GM12865 (cell line): ENCODE measurements around the gene RASA3.
A peak's percentile ranks its signal among the peaks of the same experiment; 100 is the strongest.

ENCODE experiments used
- DNase-seq: peaks from one replicate; pipeline ENCODE4 v3.0.0; 2010; ENCODE audit warnings: low read depth
- H3K4me3 ChIP-seq: 2 replicates; pipeline ENCODE4 v1.5.1; 2011; ENCODE audit warnings: mild to moderate bottlenecking, low read depth, low read length, control low read depth
- CTCF ChIP-seq: IDR thresholded peaks from 2 replicates; pipeline ENCODE4 v1.5.1; 2011; ENCODE audit warnings: low read length, control low read depth, low read depth, inconsistent platforms; ENCODE audit not compliant: insufficient read depth; ENCODE audit errors: missing control alignments

RASA3 gene

DNA sequence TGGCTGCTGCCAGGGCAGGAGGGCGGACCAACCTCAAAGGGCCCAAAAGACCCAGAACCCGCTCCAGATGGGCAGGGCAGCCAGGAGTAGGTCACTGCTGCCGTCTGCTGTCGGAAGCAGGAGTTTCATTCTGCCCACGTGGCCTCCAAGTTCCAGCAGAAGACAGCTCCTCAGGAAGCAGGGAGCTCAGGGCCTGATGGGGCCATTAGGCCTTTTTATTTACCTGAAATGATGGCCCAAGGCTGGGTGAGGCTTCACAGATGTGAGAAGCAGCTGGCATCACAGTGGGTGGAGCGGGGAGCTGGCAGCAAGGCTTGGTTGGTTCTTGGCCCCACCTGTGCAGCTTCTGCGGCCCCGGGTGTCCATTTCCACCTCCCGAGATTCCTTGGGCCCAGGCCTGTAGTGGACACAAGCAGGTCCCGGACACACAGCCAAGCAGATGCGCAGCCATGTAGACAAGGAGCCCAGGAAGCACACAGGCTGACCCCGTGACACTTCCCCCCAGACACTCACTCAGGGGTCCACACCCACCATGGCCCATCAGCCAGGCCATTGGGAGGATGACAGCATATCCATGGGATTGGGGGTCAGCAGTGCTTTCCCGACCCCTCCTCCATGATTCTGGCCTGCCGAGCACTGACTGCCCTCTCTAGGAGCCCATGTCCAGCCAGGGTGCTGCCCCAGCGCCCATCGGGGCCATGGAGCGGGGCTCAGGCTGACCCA, 185.0 kb downstream of the RASA3 start:
- no peak for DNase-seq
- no peak overlapping the region for H3K4me3 ChIP-seq
- peak; percentile 5 for TF ChIP-seq CTCF

GRCh38 chr13:113946409-113947181, 185.8 kb downstream of the RASA3 start:
- DNase-seq: no peak
- no peak for TF ChIP-seq CTCF
- no peak overlapping the region for H3K4me3 ChIP-seq

DNA sequence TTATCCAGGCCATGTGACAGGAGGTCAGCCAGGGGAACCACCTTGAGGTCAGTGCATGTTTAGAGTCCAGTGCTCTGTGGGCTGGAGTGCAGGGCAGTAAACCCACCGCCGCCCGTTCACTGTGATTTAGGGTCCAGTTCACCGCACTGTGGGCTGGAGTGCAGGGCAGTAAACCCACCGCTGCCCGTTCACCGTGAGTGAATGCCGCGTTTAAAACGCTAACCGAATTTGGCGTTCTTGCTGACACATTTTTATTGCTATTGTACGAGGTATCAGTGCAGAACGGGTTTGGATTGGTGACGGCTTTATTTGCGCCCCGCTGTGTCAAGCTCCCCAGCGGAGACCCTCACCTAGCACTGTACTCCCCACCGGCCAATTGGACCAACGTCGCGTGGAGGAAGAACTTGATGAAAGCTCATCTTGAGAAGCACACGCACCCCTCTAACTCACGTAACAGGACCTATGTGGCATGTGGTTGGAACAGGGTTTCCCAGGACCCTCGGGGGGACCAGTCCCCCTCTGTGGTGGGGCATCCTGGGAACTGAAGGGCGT, 186.5 kb downstream of the RASA3 start:
- DNase-seq: no peak
- TF ChIP-seq CTCF: no peak
- no peak overlapping the region for H3K4me3 ChIP-seq

GRCh38 chr13:113943821-113944565, 188.4 kb downstream of the RASA3 start:
- DNase-seq: no peak
- TF ChIP-seq CTCF: no peak
- no peak overlapping the region for H3K4me3 ChIP-seq

DNA sequence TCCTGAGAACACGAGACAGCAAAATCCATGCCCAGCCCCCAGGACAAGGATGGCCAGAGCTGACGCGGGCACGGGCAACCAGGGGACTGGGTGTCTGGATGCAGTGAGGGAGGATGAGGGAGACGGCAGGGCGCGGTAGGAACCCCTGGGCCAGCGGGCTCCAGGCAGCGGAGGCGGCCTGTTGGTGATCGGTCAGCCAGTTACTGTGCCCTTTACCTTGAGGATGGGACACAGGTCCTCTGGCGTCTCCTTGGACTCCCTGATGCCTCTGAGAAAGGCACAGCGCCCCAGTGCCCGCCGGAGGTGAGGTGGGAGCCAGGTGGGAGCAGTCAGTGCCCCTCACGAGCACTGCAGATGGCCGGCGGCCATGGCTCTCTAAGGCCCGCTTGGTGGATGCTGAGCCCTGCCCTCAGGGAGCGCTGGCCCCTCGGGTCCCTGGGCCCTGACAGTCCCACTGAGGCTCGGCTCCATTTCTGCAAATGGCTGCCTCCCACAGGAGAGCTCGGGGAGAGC, 189.8 kb downstream of the RASA3 start:
- no peak for TF ChIP-seq CTCF
- no peak overlapping the region for H3K4me3 ChIP-seq
- DNase-seq: no peak

GRCh38 chr13:113941571-113942191, 190.7 kb downstream of the RASA3 start:
- DNase-seq: no peak
- no peak for TF ChIP-seq CTCF
- no peak overlapping the region for H3K4me3 ChIP-seq
